ENCODE measurements around the gene ABAT.

The ABAT gene

GRCh38 chr16:8634991-8635736 lies 39.3 kb upstream of the ABAT start:
- TF ChIP-seq CTCF (IDR thresholded peaks at IDR 0.05; ENCODE audit: insufficient read depth, low read length, poor library complexity, severe bottlenecking) (peak; percentile 85), EZH2phosphoT487 (conservative IDR thresholded peaks at IDR 0.05; ENCODE audit: low read length) (no peak)
- Histone ChIP-seq H3K9me2 (replicated peaks; ENCODE audit: insufficient read depth, low read length) (no peaks in the 10 kb centered on the region), H4K20me1 (ENCODE audit: low read depth, low read length) (no peaks in the 10 kb centered on the region), H3K27ac (ENCODE audit: low read depth, low read length) (no peak overlapping the region), H3K4me3 (ENCODE audit: insufficient read depth, low read length, poor library complexity, severe bottlenecking) (no peak overlapping the region), H3K9me3 (ENCODE audit: insufficient read depth, low read length) (no peaks in the 10 kb centered on the region), H3K36me3 (ENCODE audit: low read length) (no peaks in the 10 kb centered on the region), H3F3A (ENCODE audit: insufficient read depth) (no peaks in the 10 kb centered on the region), H3K79me2 (ENCODE audit: insufficient read depth, low read length) (no peaks in the 10 kb centered on the region), H2AFZ (ENCODE audit: low read depth, low read length, severe bottlenecking) (no peak overlapping the region), H3K9ac (ENCODE audit: low read length) (no peak overlapping the region), H3K4me2 (ENCODE audit: low read depth, low read length, poor library complexity, severe bottlenecking) (no peak overlapping the region), H3K27me3 (ENCODE audit: low read length) (no peaks in the 10 kb centered on the region)

DNA sequence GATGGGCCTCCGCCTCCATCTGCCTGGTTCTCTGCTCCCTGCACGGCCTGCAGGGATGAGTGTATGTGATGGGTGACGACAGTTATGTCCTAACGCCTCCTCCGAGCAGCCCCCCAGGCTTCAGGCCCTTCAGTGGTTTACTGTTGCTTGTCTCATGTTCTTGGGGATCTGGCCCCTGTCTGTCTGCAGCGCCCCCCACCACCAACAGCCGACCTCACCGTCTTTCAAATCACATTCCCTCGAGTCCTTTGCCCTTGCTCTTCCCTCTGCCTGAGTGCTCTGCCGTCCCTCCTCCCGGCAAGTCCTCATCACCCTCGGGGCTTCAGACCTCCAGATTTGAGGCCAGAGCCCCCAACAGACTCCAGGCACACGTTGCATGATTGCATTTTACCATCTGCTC lies 34.7 kb upstream of the ABAT start:
- H3K4me3 ChIP-seq (ENCODE audit: insufficient read depth, low read length, poor library complexity, severe bottlenecking): no peak overlapping the region
- H4K20me1 ChIP-seq (ENCODE audit: low read depth, low read length): no peaks in the 10 kb centered on the region
- no peak overlapping the region for H3K27ac ChIP-seq (ENCODE audit: low read depth, low read length)
- H3K36me3 ChIP-seq (ENCODE audit: low read length): no peaks in the 10 kb centered on the region
- H2AFZ ChIP-seq (ENCODE audit: low read depth, low read length, severe bottlenecking): no peak overlapping the region
- no peaks in the 10 kb centered on the region for H3K9me2 ChIP-seq (replicated peaks; ENCODE audit: insufficient read depth, low read length)
- no peak overlapping the region for H3K4me2 ChIP-seq (ENCODE audit: low read depth, low read length, poor library complexity, severe bottlenecking)
- no peaks in the 10 kb centered on the region for H3K27me3 ChIP-seq (ENCODE audit: low read length)
- no peak overlapping the region for H3K9ac ChIP-seq (ENCODE audit: low read length)
- H3K79me2 ChIP-seq (ENCODE audit: insufficient read depth, low read length): no peaks in the 10 kb centered on the region
- no peaks in the 10 kb centered on the region for H3F3A ChIP-seq (ENCODE audit: insufficient read depth)
- TF ChIP-seq CTCF (IDR thresholded peaks at IDR 0.05; ENCODE audit: insufficient read depth, low read length, poor library complexity, severe bottlenecking) (no peak), EZH2phosphoT487 (conservative IDR thresholded peaks at IDR 0.05; ENCODE audit: low read length) (no peak)
- H3K9me3 ChIP-seq (ENCODE audit: insufficient read depth, low read length): no peaks in the 10 kb centered on the region

- Histone ChIP-seq H3K4me2 (ENCODE audit: low read depth, low read length, poor library complexity, severe bottlenecking) (no peak overlapping the region), H3K27ac (ENCODE audit: low read depth, low read length) (no peak overlapping the region), H3K27me3 (ENCODE audit: low read length) (no peaks in the 10 kb centered on the region), H4K20me1 (ENCODE audit: low read depth, low read length) (no peaks in the 10 kb centered on the region), H3K9me3 (ENCODE audit: insufficient read depth, low read length) (no peaks in the 10 kb centered on the region), H3K4me3 (ENCODE audit: insufficient read depth, low read length, poor library complexity, severe bottlenecking) (no peak overlapping the region), H2AFZ (ENCODE audit: low read depth, low read length, severe bottlenecking) (no peak overlapping the region), H3K9me2 (replicated peaks; ENCODE audit: insufficient read depth, low read length) (no peaks in the 10 kb centered on the region), H3K36me3 (ENCODE audit: low read length) (no peaks in the 10 kb centered on the region), H3F3A (ENCODE audit: insufficient read depth) (no peaks in the 10 kb centered on the region), H3K9ac (ENCODE audit: low read length) (no peak overlapping the region), H3K79me2 (ENCODE audit: insufficient read depth, low read length) (no peaks in the 10 kb centered on the region)
- TF ChIP-seq EZH2phosphoT487 (conservative IDR thresholded peaks at IDR 0.05; ENCODE audit: low read length): no peak
- TF ChIP-seq CTCF (IDR thresholded peaks at IDR 0.05; ENCODE audit: insufficient read depth, low read length, poor library complexity, severe bottlenecking): no peak
Observed at GRCh38 chr16:8641671-8642070, 32.7 kb upstream of the ABAT start.

Data from SU-DHL-6 (cell line).